Keratinocyte (primary cell): ENCODE measurements around the gene GNPNAT1. TPM values are rescaled to one million over a fixed set of nuclear protein-coding genes. Genes with fewer than 3 reads are reported as not detected.

ENCODE experiments used
- DNase-seq: peaks from one replicate; pipeline ENCODE4 v3.0.0-alpha.2; 2011; ENCODE audit warnings: low read depth, missing footprints, low spot score
- FAIRE-seq: peaks from 2 replicates; lab custom pipeline; 2011; peaks lifted over from hg19 to GRCh38; lab: Jason Lieb, UNC
- H2AFZ ChIP-seq: 2 replicates; pipeline ENCODE4 v1.6.0; 2012; ENCODE audit warnings: low read length, control low read depth, inconsistent platforms; ENCODE audit not compliant: control insufficient read depth
- H3K27ac ChIP-seq: 2 replicates; pipeline ENCODE4 v1.5.1; 2011; ENCODE audit warnings: low read length; ENCODE audit not compliant: control insufficient read depth, insufficient read depth
- H3K27me3 ChIP-seq: 3 replicates; pipeline ENCODE4 v1.6.0; 2011; ENCODE audit warnings: low read length; ENCODE audit not compliant: control insufficient read depth, insufficient read depth; ENCODE audit errors: extremely low read depth
- H3K36me3 ChIP-seq, 2 experiments: 2 replicates in 1 of 2; 3 replicates in 1 of 2; pipeline ENCODE4 v1.5.1; 2011; ENCODE audit warnings: low read length in 2 of 2, mild to moderate bottlenecking in 1 of 2; ENCODE audit not compliant: control insufficient read depth in 2 of 2, insufficient read depth in 2 of 2; ENCODE audit errors: extremely low read depth in 1 of 2
- H3K4me1 ChIP-seq: 3 replicates; pipeline ENCODE4 v1.5.1; 2011; ENCODE audit warnings: low read length; ENCODE audit not compliant: control insufficient read depth, insufficient read depth; ENCODE audit errors: extremely low read depth
- H3K4me2 ChIP-seq: 3 replicates; pipeline ENCODE4 v1.6.0; 2011; ENCODE audit warnings: low read depth, low read length; ENCODE audit not compliant: control insufficient read depth, insufficient read depth; ENCODE audit errors: extremely low read depth
- H3K4me3 ChIP-seq, 3 experiments: fragments of 200-600 bp in 1 of 3; sonication (generic) in 1 of 3; 2 replicates in 2 of 3; 3 replicates in 1 of 3; pipeline ENCODE4 v1.5.1; 2011 to 2016; ENCODE audit warnings: low read length in 3 of 3, mild to moderate bottlenecking in 3 of 3, control low read depth in 2 of 3, inconsistent platforms in 1 of 3, low read depth in 1 of 3, mixed read lengths in 1 of 3, mixed run types in 1 of 3, moderate library complexity in 1 of 3; ENCODE audit not compliant: control insufficient read depth in 2 of 3, insufficient read depth in 2 of 3; ENCODE audit errors: extremely low read depth in 1 of 3
- H3K79me2 ChIP-seq: 2 replicates; pipeline ENCODE4 v1.6.0; 2012; ENCODE audit warnings: low read length; ENCODE audit not compliant: control insufficient read depth, insufficient read depth
- H3K9ac ChIP-seq: 3 replicates; pipeline ENCODE4 v1.6.0; 2011; ENCODE audit warnings: low read length; ENCODE audit not compliant: control insufficient read depth, insufficient read depth; ENCODE audit errors: extremely low read depth
- H3K9me1 ChIP-seq: 3 replicates; pipeline ENCODE4 v1.6.0; 2011; ENCODE audit warnings: low read length; ENCODE audit not compliant: control insufficient read depth, insufficient read depth; ENCODE audit errors: extremely low read depth
- H3K9me3 ChIP-seq: 2 replicates; pipeline ENCODE4 v1.5.1; 2012; ENCODE audit warnings: low read depth, low read length; ENCODE audit not compliant: control insufficient read depth
- H4K20me1 ChIP-seq: 3 replicates; pipeline ENCODE4 v1.6.0; 2011; ENCODE audit warnings: low read length; ENCODE audit not compliant: control insufficient read depth, insufficient read depth; ENCODE audit errors: extremely low read depth
- CTCF ChIP-seq, 3 experiments: IDR thresholded peaks in 1 of 3; conservative IDR thresholded peaks in 1 of 3; optimal IDR thresholded peaks in 1 of 3; 2 replicates in 2 of 3; 3 replicates in 1 of 3; pipeline versions ENCODE3 to v1.5.1; 2011; ENCODE audit warnings: low read length in 3 of 3, mild to moderate bottlenecking in 3 of 3, moderate library complexity in 2 of 3, control low read depth in 1 of 3, inconsistent platforms in 1 of 3; ENCODE audit not compliant: insufficient read depth in 2 of 3; ENCODE audit errors: extremely low read depth in 1 of 3
- EZH2 ChIP-seq: IDR thresholded peaks from one replicate; pipeline ENCODE4 v1.6.1; 2012; ENCODE audit warnings: inconsistent platforms, mild to moderate bottlenecking, low read length, moderate library complexity
- dilution Hi-C: fragments of 300-500 bp; cut with MboI; formaldehyde crosslinking; loops from one replicate; pipeline ENCODE4 v1.7.0; 2020; ENCODE audit warnings: low sequenced_read_pairs; ENCODE audit not compliant: extremely low pct_ligation_motif_present
- polyA plus RNA-seq, 5 experiments: library from polyadenylated mRNA; depleted of rRNA in 3 of 5; stranded (reverse) in 3 of 5; stranded (forward) in 1 of 5; unstranded in 1 of 5; fragments of >200 nt; gene quantifications; 1 replicate in 1 of 5; 2 replicates in 3 of 5; 3 replicates in 1 of 5; pipeline versions ENCODE4 v1.2.1 to v1.2.3, GENCODE V29; 2011 to 2012; ENCODE audit warnings: missing spikeins in 2 of 5, low read depth in 1 of 5, low replicate concordance in 1 of 5

Gene GNPNAT1
- polyA plus RNA-seq, 1 donor (not counting 4 experiments of a cell fraction or from before 2014, with no cell fraction given), result 45.5 TPM

- Histone ChIP-seq H3K4me2 (no peak overlapping the region), H3K4me3 (no peak overlapping the region), H3K4me1 (peaks cover 4% of the 10 kb centered on the region), H3K9ac (no peak overlapping the region), H3K27ac (no peak overlapping the region), H4K20me1 (no peaks in the 10 kb centered on the region), H3K9me3 (no peaks in the 10 kb centered on the region), H3K36me3 (no peaks in the 10 kb centered on the region), H3K27me3 (no peaks in the 10 kb centered on the region), H3K79me2 (peaks cover 49% of the 10 kb centered on the region), H2AFZ (no peak overlapping the region), H3K9me1 (no peaks in the 10 kb centered on the region)
- DNase-seq (no peak), FAIRE-seq (no peak)
- TF ChIP-seq EZH2 (no peak), CTCF (optimal IDR thresholded peaks at IDR 0.05 in 1 of 3, IDR thresholded peaks at IDR 0.05 in 1 of 3, conservative IDR thresholded peaks at IDR 0.05 in 1 of 3; ENCODE audit: extremely low read depth in 1 of 3, insufficient read depth in 2 of 3, low read length in 3 of 3) (no peak)
- dilution Hi-C loops, result no loop called here
Observed at GRCh38 chr14:52735921-52736489, 55.4 kb downstream of the GNPNAT1 start.

- H3K36me3 ChIP-seq, result peaks cover 0 to under 1% of the 10 kb centered on the region in 2 experiments
- H3K27me3 ChIP-seq, result no peaks in the 10 kb centered on the region
- no peaks in the 10 kb centered on the region for H3K9me3 ChIP-seq
- no peak overlapping the region for H3K4me2 ChIP-seq
- H2AFZ ChIP-seq, result no peak overlapping the region
- no peak overlapping the region for H3K4me3 ChIP-seq
- no peak overlapping the region for H3K9ac ChIP-seq
- dilution Hi-C loops, result no loop called here
- H3K27ac ChIP-seq, result no peak overlapping the region
- H3K4me1 ChIP-seq, result peaks cover 4% of the 10 kb centered on the region
- no peaks in the 10 kb centered on the region for H4K20me1 ChIP-seq
- no peaks in the 10 kb centered on the region for H3K9me1 ChIP-seq
- DNase-seq (no peak), FAIRE-seq (no peak)
- H3K79me2 ChIP-seq, result peaks cover 49% of the 10 kb centered on the region
- no peak for TF ChIP-seq EZH2
- no peak for TF ChIP-seq CTCF (optimal IDR thresholded peaks at IDR 0.05 in 1 of 3, IDR thresholded peaks at IDR 0.05 in 1 of 3, conservative IDR thresholded peaks at IDR 0.05 in 1 of 3; ENCODE audit: extremely low read depth in 1 of 3, insufficient read depth in 2 of 3, low read length in 3 of 3)
Observed at GRCh38 chr14:52733824-52734223, 57.6 kb downstream of the GNPNAT1 start.
